Nephron (organoid): ENCODE results near the gene CHAD.
A peak's percentile ranks its signal among the peaks of the same experiment; 100 is the strongest.
"Not testable (repeated sequence)": the region's sequence is repeated elsewhere in the genome, so short reads cannot be mapped to it uniquely, and the experiment has no call there.

ENCODE experiments used
- H3K27ac Mint-ChIP-seq, 3 experiments: 2 replicates each; pipeline ENCODE4 v1.8.0; 2020; ENCODE audit warnings: mixed read lengths in 3 of 3, mild to moderate bottlenecking in 2 of 3, moderate library complexity in 1 of 3
- H3K27me3 Mint-ChIP-seq: 2 replicates; pipeline ENCODE4 v1.8.0; 2021; ENCODE audit warnings: low read depth, mild to moderate bottlenecking, moderate library complexity, mixed read lengths
- H3K36me3 Mint-ChIP-seq: 2 replicates; pipeline ENCODE4 v1.8.0; 2020; ENCODE audit warnings: low read depth, mixed read lengths
- H3K4me1 Mint-ChIP-seq: 2 replicates; pipeline ENCODE4 v1.8.0; 2020; ENCODE audit warnings: mixed read lengths
- H3K4me3 Mint-ChIP-seq, 3 experiments: 2 replicates each; pipeline ENCODE4 v1.8.0; 2020; ENCODE audit warnings: mild to moderate bottlenecking in 3 of 3, mixed read lengths in 3 of 3, moderate library complexity in 2 of 3
- H3K9me3 Mint-ChIP-seq: 2 replicates; pipeline ENCODE4 v1.8.0; 2020; ENCODE audit warnings: mixed read lengths
- TF ChIP-seq, protein P1 (sequence below), 3 experiments: fragments of 200-600 bp; sonication (generic); IDR thresholded peaks; one replicate each; pipeline ENCODE4 v1.5.0; 2021; ENCODE audit warnings: antibody characterized with exemption in 3 of 3; ENCODE audit not compliant: unreplicated experiment in 3 of 3

Gene CHAD

DNA sequence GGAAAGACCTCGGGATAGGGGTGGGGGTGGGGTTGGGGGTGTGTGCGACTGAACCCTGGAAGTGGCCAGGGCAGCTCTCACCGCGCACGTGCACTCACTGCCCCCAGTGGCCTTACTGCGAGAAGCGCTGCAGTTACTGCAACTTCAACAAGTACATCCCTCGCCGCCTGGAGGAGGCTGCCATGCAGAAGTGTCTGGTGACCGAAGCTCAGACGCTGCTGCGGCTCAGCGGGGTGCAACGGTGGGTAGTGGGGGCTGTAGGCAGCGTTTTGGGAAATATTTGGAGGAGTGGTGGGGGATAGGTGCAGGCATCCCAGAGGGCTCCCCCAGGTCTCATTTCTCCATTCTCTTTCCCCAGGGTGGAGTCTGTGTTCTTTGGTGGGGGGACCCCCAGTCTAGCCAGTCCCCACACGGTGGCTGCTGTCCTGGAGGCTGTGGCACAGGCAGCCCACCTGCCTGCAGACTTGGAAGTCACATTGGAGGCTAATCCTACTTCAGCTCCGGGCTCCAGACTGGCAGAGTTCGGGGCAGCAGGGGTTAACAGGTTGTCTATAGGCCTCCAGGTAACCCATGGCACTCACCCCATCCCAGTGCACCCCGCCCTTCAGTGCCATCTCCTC, 11.0 kb upstream of the CHAD start:
- peaks cover 19% of the 10 kb centered on the region for H3K4me1 Mint-ChIP-seq
- H3K4me3 Mint-ChIP-seq = peak overlapping the region; percentile 77 to 91 (median 90)
- peaks cover 27% of the 10 kb centered on the region for H3K27me3 Mint-ChIP-seq
- peak overlapping the region; percentile 36 to 81 (median 71) for H3K27ac Mint-ChIP-seq
- TF ChIP-seq, protein P1, sequence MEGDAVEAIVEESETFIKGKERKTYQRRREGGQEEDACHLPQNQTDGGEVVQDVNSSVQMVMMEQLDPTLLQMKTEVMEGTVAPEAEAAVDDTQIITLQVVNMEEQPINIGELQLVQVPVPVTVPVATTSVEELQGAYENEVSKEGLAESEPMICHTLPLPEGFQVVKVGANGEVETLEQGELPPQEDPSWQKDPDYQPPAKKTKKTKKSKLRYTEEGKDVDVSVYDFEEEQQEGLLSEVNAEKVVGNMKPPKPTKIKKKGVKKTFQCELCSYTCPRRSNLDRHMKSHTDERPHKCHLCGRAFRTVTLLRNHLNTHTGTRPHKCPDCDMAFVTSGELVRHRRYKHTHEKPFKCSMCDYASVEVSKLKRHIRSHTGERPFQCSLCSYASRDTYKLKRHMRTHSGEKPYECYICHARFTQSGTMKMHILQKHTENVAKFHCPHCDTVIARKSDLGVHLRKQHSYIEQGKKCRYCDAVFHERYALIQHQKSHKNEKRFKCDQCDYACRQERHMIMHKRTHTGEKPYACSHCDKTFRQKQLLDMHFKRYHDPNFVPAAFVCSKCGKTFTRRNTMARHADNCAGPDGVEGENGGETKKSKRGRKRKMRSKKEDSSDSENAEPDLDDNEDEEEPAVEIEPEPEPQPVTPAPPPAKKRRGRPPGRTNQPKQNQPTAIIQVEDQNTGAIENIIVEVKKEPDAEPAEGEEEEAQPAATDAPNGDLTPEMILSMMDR (IDR thresholded peaks at IDR 0.05; ENCODE audit: unreplicated experiment in 3 of 3) = peak; percentile 31 to 55 (median 50)
- H3K9me3 Mint-ChIP-seq = no peaks in the 10 kb centered on the region
- peaks cover 20% of the 10 kb centered on the region for H3K36me3 Mint-ChIP-seq

DNA sequence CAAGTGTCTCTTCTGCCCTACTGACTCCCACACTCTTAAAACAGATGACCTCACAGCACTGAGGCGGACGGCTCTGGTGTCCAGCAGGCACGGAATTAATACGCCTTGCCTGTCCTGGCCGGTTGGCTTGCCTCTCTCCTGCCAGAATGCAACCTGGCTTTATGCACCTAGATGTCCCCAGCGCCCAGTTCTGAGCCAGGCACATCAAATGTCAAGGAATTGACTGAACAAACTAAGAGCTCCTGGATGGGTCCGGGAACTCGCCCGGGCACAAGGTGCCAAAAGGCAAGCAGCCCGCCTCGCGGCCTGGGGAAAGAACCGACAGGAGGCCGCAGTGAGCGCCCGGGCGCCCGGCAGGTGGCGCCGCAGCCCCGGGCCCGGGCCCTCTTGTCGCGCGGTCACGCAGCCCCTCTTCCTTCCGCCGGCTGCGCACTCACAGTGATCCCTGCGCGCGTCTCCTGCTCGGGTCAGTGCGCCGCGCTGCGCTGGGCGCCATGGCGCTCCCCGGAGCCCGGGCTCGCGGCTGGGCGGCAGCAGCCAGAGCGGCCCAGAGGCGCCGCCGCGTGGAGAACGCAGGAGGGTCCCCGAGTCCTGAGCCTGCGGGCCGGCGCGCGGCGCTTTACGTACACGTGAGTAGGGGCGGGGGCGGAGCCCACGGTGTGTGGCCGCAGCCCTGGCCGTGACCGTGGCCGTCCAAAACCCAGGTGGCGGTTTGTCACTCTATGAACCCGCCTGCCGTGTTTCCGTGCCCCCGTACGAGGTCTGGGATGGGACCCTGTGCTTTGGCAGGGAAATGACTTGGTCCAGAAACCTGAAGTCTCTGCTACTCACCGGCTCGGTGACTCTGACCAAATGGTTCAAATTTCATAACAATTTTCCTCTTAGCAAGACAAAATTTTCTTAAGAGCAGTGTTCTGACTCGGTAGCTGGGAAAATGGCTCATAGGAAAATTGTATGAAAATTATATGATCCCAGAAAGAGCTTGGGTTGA, 10.0 kb upstream of the CHAD start, which contains the start of gene RSAD1:
RSAD1 (plus strand) TSS at position 470 of the 991 bp plus-strand sequence; CDS start at position 495, 25 bp downstream.
- peak within 1 kb of the TSS; percentile 77 to 91 (median 90) for H3K4me3 Mint-ChIP-seq
- TF ChIP-seq, protein P1 (IDR thresholded peaks at IDR 0.05; ENCODE audit: unreplicated experiment in 3 of 3) = peak; percentile 84 to 98 (median 97)

DNA sequence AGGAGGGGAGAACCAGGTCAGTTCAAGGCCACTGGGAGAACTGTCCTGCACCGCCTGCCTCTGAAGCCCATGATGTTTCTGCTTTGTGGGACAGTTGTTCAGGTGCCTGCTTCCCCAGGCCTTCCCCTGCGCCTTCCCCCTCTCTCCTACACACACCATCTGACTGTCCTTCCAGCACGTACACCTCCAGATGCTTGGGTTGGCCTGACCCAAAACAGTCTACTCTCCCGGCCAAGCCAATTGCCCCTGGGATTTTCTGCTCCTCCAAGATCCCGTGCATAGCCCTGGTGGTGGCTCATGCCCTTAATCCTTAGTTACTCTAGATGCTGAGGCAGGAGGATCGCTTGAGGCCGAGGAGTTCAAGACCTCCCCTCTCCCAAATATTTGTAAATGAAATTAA, 9.3 kb upstream of the CHAD start:
- Mint-ChIP-seq H3K27ac (peak overlapping the region; percentile 81 to 96 (median 95)), H3K36me3 (peaks cover 24% of the 10 kb centered on the region), H3K4me3 (peak overlapping the region; percentile 77 to 91 (median 83)), H3K27me3 (peaks cover 30% of the 10 kb centered on the region), H3K4me1 (peaks cover 27% of the 10 kb centered on the region), H3K9me3 (no peaks in the 10 kb centered on the region)
- TF ChIP-seq, protein P1 (IDR thresholded peaks at IDR 0.05; ENCODE audit: unreplicated experiment in 3 of 3) = no peak

More for the DNA sequence above, 10.0 kb upstream of the CHAD start, which contains the start of gene RSAD1:
- Mint-ChIP-seq H3K4me1 (peaks cover 20% of the 10 kb centered on the region), H3K27me3 (peaks cover 30% of the 10 kb centered on the region), H3K9me3 (no peaks in the 10 kb centered on the region), H3K36me3 (peaks cover 17% of the 10 kb centered on the region), H3K27ac (peak within 1 kb of the TSS; percentile 81 to 96 (median 95))

DNA sequence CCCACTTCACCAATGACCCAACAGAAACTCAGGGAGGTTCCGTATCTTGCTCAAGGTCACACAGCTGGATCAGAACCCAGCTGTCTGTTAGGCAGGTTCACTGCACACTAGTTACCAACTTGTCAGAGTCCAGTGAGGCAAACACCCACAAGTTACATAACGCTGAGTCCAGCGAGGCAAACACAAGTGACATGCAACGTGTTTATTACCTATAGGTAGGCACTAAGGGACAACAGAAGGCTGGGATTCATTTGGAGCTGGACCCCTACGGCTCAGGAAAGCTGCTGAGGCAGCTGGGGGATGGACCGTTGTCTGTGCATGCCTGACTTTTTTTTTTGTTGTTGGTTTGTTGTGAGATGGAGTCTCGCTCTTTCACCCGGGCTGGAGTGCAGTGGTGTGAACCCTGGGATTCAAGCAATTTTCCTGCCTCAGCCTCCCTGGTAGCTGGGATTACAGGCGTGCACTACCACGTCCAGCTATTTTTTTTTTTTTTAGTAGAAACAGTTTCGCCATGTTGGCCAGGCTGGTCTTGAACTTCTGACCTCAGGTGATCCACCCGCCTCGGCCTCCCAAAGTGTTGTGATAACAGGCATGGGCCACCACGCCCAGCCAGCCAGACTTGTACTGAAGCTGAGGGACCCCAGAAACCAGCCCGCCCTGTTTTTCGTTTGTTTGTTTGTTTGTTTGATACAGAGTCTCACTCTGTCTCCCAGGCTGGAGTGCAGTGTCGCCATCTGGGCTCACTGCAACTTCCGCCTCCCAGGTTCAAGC, 8.1 kb upstream of the CHAD start:
- Mint-ChIP-seq H3K36me3 (peaks cover 17% of the 10 kb centered on the region), H3K4me1 (peaks cover 33% of the 10 kb centered on the region), H3K27me3 (peaks cover 35% of the 10 kb centered on the region), H3K9me3 (no peaks in the 10 kb centered on the region), H3K4me3 (peak overlapping the region; percentile 2 to 16 (median 5)), H3K27ac (peak overlapping the region; percentile 5 to 48 (median 11))
- TF ChIP-seq, protein P1 (IDR thresholded peaks at IDR 0.05; ENCODE audit: unreplicated experiment in 3 of 3) = no peak

DNA sequence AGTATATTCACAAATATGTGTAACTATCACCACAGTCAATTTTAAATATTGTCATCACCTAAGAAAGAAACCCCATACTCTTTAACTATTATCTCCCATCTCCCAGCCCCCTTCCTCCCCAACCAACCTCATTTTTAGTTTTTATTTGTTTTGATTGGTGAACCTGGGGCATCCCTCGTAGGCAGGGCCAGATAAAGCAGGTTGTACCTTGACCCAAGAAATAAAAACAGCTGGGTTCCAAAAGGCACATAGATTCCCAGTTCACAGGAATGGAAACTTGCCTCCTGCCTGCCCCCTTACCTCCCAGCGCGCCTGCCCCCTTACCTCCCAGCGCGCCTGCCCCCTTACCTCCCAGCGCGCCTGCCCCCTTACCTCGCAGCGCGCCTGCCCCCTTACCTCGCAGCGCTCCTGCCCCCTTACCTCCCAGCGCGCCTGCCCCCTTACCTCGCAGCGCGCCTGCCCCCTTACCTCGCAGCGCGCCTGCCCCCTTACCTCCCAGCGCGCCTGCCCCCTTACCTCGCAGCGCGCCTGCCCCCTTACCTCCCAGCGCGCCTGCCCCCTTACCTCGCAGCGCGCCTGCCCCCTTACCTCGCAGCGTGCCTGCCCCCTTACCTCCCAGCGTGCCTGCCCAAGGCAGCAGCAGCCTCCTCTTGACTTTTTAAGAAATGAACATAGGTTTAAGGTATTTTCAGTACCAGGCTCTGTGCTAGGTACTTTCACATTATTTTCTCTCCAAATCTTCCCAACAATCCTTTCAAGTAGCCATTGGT, 7.3 kb upstream of the CHAD start:
- Mint-ChIP-seq H3K27ac (peak overlapping the region; percentile 5 to 48 (median 11)), H3K4me1 (peaks cover 41% of the 10 kb centered on the region), H3K27me3 (peaks cover 38% of the 10 kb centered on the region), H3K4me3 (peak overlapping the region; percentile 2 to 16 (median 5)), H3K36me3 (peaks cover 17% of the 10 kb centered on the region)
- H3K9me3 Mint-ChIP-seq = not testable (repeated sequence)
